ENCODE data around the gene KIF9.
A peak's percentile ranks its signal among the peaks of the same experiment; 100 is the strongest.
"Not testable (repeated sequence)": the region's sequence is repeated elsewhere in the genome, so short reads cannot be mapped to it uniquely, and the experiment has no call there.

The KIF9 gene

DNA sequence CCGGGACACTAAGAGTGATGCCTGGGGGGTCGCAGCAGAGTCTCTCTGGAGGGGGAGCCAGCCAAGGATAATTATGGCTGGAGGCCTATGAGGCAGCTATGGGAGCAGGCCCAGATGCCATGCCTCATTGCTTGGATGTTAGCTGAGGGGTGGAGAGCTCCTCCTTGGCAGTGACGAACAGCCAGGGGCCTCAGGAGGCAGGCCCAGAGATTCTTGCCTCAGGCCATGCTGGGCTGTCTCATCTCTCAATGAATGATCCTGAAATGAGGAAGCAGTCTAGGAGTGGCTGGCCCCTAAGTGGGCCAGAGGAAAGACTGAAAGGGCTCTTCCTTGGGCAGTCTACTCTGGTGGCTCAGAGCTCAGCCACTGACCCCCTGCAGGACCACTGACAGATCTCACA is 21.3 kb downstream of the KIF9 start:
- TF ChIP-seq, protein P1, sequence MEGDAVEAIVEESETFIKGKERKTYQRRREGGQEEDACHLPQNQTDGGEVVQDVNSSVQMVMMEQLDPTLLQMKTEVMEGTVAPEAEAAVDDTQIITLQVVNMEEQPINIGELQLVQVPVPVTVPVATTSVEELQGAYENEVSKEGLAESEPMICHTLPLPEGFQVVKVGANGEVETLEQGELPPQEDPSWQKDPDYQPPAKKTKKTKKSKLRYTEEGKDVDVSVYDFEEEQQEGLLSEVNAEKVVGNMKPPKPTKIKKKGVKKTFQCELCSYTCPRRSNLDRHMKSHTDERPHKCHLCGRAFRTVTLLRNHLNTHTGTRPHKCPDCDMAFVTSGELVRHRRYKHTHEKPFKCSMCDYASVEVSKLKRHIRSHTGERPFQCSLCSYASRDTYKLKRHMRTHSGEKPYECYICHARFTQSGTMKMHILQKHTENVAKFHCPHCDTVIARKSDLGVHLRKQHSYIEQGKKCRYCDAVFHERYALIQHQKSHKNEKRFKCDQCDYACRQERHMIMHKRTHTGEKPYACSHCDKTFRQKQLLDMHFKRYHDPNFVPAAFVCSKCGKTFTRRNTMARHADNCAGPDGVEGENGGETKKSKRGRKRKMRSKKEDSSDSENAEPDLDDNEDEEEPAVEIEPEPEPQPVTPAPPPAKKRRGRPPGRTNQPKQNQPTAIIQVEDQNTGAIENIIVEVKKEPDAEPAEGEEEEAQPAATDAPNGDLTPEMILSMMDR (IDR thresholded peaks at IDR 0.05; ENCODE audit: poor library complexity, severe bottlenecking): no peak
- DNase-seq (ENCODE audit: low spot score): no peak
- Histone ChIP-seq H3K36me3 (ENCODE audit: low read depth) (no peaks in the 10 kb centered on the region), H3K27ac (ENCODE audit: poor library complexity, severe bottlenecking) (no peak overlapping the region), H3K4me1 (ENCODE audit: insufficient read depth, poor library complexity, severe bottlenecking) (peaks cover 3% of the 10 kb centered on the region), H3K9me3 (ENCODE audit: severe bottlenecking) (no peaks in the 10 kb centered on the region), H3K4me3 (ENCODE audit: severe bottlenecking) (no peak overlapping the region), H3K27me3 (ENCODE audit: insufficient read depth, poor library complexity, severe bottlenecking) (no peaks in the 10 kb centered on the region)
- peak; percentile 80 for ATAC-seq (ENCODE audit: low read depth)

DNA sequence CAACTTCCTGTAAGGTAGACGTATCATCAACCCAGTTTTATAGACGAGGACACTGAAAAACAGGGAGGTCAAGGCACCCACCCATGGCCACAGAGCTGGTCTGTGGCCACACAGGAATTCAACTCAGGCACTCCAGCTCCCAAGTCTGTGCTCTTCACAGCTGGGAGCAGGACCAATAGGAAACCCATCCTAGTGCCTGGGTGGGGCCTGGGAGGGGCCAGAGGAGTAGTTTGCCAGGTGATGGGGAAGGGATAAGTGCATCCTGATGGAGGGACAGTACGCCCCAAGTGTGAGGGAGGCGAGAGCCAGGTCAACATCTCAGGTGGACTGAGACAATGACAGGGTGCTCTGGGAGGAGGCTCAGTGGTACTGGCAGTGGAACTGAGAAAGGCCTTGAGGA is 22.0 kb downstream of the KIF9 start:
- Histone ChIP-seq H3K27me3 (ENCODE audit: insufficient read depth, poor library complexity, severe bottlenecking) (no peaks in the 10 kb centered on the region), H3K4me3 (ENCODE audit: severe bottlenecking) (no peak overlapping the region), H3K4me1 (ENCODE audit: insufficient read depth, poor library complexity, severe bottlenecking) (no peaks in the 10 kb centered on the region), H3K27ac (ENCODE audit: poor library complexity, severe bottlenecking) (no peak overlapping the region), H3K36me3 (ENCODE audit: low read depth) (no peaks in the 10 kb centered on the region), H3K9me3 (ENCODE audit: severe bottlenecking) (no peaks in the 10 kb centered on the region)
- ATAC-seq (ENCODE audit: low read depth) (no peak), DNase-seq (ENCODE audit: low spot score) (no peak)
- TF ChIP-seq, protein P1 (IDR thresholded peaks at IDR 0.05; ENCODE audit: poor library complexity, severe bottlenecking): no peak

DNA sequence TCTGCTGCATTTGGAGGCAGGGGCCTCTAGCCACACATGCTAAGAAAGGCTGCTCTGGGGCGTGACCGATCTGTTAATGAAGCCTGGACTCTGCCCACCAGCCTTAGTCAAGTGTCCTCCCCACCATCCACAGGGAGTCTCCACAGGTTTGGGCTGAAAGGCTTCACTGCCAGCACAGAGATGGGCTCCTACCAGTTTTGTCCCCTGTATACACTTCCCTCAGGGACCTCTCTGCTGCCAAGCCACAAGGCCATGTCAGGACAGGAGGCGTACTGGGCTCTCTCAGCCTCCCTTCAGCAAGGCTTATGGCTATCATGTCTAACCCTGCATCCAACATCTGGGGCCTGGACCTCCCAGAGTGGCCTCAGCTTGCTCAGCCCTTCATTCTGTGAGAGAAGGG is 23.5 kb downstream of the KIF9 start:
- Histone ChIP-seq H3K9me3 (ENCODE audit: severe bottlenecking) (no peaks in the 10 kb centered on the region), H3K36me3 (ENCODE audit: low read depth) (no peaks in the 10 kb centered on the region), H3K4me3 (ENCODE audit: severe bottlenecking) (no peak overlapping the region), H3K27me3 (ENCODE audit: insufficient read depth, poor library complexity, severe bottlenecking) (no peaks in the 10 kb centered on the region), H3K4me1 (ENCODE audit: insufficient read depth, poor library complexity, severe bottlenecking) (no peaks in the 10 kb centered on the region), H3K27ac (ENCODE audit: poor library complexity, severe bottlenecking) (no peak overlapping the region)
- DNase-seq (ENCODE audit: low spot score) (no peak), ATAC-seq (ENCODE audit: low read depth) (no peak)
- TF ChIP-seq, protein P1 (IDR thresholded peaks at IDR 0.05; ENCODE audit: poor library complexity, severe bottlenecking): no peak

DNA sequence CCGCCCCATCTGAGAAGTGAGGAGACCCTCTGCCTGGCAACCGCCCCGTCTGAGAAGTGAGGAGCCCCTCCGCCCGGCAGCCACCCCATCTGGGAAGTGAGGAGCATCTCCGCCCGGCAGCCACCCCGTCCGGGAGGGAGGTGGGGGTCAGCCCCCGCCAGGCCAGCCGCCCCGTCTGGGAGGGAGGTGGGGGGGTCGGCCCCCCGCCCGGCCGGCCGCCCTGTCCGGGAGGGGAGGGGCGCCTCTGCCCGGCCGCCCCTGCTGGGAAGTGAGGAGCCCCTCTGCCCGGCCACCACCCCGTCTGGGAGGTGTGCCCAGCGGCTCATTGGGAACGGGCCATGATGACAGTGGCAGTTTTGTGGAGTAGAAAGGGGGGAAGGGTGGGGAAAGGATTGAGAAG is 26.3 kb downstream of the KIF9 start:
- H3K27me3 ChIP-seq (ENCODE audit: insufficient read depth, poor library complexity, severe bottlenecking); H3K4me1 ChIP-seq (ENCODE audit: insufficient read depth, poor library complexity, severe bottlenecking); ATAC-seq (ENCODE audit: low read depth); H3K9me3 ChIP-seq (ENCODE audit: severe bottlenecking); H3K4me3 ChIP-seq (ENCODE audit: severe bottlenecking); DNase-seq (ENCODE audit: low spot score); H3K27ac ChIP-seq (ENCODE audit: poor library complexity, severe bottlenecking); H3K36me3 ChIP-seq (ENCODE audit: low read depth): not testable (repeated sequence)

DNA sequence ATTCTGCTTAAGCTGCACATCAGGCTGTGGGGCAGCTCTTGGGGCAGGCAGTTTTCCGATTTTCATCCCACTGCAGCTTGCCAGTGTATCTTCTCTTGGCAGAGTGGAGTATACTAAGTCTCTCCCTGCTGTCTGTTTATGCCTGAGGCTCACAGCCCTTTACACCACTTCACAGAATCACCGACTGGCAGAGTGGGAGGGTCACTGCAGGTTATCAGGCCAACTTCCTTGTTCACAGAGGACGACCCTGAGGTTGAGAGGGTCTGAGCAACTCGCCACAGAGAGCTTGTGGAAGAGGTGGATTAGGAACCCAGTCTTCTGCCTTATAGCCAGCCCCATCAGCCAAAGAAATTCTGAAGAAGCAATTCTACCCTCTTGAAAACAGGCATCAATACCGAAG is 30.9 kb downstream of the KIF9 start:
- TF ChIP-seq, protein P1 (IDR thresholded peaks at IDR 0.05; ENCODE audit: poor library complexity, severe bottlenecking): no peak
- DNase-seq (ENCODE audit: low spot score) (no peak), ATAC-seq (ENCODE audit: low read depth) (no peak)
- Histone ChIP-seq H3K36me3 (ENCODE audit: low read depth) (no peaks in the 10 kb centered on the region), H3K4me1 (ENCODE audit: insufficient read depth, poor library complexity, severe bottlenecking) (no peaks in the 10 kb centered on the region), H3K27me3 (ENCODE audit: insufficient read depth, poor library complexity, severe bottlenecking) (no peaks in the 10 kb centered on the region), H3K4me3 (ENCODE audit: severe bottlenecking) (no peak overlapping the region), H3K9me3 (ENCODE audit: severe bottlenecking) (no peaks in the 10 kb centered on the region), H3K27ac (ENCODE audit: poor library complexity, severe bottlenecking) (no peak overlapping the region)

- H3K4me3 ChIP-seq (ENCODE audit: severe bottlenecking); H3K27me3 ChIP-seq (ENCODE audit: insufficient read depth, poor library complexity, severe bottlenecking); H3K36me3 ChIP-seq (ENCODE audit: low read depth); DNase-seq (ENCODE audit: low spot score); H3K9me3 ChIP-seq (ENCODE audit: severe bottlenecking); H3K27ac ChIP-seq (ENCODE audit: poor library complexity, severe bottlenecking); H3K4me1 ChIP-seq (ENCODE audit: insufficient read depth, poor library complexity, severe bottlenecking); ATAC-seq (ENCODE audit: low read depth): not testable (repeated sequence)
These were observed 31.5 kb downstream of the KIF9 start for GRCh38 chr3:47251085-47251484.

Measured in RWPE2 (cell line).